22Rv1 (cell line): ENCODE results near the gene GNG7.

Source experiments
- ZFX ChIP-seq: fragments of 450-650 bp; IDR thresholded peaks from 2 replicates; pipeline ENCODE4 v1.6.1; 2017; ENCODE audit warnings: antibody characterized with exemption, borderline replicate concordance
- TF ChIP-seq, protein P1 (sequence below): fragments of 450-650 bp; IDR thresholded peaks from 2 replicates; pipeline ENCODE4 v1.5.1; 2017; ENCODE audit warnings: mild to moderate bottlenecking

DNA sequence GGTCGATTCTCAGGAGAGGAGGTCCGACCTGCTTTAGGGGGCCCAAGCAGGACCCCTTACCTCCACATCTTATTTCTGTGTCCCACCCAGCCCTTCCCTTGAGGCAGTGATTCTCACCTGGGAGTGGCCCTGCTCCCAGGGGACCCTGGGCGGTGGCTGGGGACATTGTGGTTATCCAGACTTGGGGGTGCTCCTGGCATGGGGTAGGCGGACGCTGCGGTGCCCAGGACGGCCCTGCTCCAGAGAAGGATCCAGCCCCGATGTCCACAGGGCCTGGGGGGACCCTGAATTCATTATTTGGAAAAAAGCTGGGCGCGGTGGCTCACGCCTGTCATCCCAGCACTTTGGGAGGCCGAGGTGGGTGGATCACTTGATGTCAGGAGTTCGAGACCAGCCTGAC, 142.1 kb downstream of the GNG7 start:
- TF ChIP-seq, protein P1, sequence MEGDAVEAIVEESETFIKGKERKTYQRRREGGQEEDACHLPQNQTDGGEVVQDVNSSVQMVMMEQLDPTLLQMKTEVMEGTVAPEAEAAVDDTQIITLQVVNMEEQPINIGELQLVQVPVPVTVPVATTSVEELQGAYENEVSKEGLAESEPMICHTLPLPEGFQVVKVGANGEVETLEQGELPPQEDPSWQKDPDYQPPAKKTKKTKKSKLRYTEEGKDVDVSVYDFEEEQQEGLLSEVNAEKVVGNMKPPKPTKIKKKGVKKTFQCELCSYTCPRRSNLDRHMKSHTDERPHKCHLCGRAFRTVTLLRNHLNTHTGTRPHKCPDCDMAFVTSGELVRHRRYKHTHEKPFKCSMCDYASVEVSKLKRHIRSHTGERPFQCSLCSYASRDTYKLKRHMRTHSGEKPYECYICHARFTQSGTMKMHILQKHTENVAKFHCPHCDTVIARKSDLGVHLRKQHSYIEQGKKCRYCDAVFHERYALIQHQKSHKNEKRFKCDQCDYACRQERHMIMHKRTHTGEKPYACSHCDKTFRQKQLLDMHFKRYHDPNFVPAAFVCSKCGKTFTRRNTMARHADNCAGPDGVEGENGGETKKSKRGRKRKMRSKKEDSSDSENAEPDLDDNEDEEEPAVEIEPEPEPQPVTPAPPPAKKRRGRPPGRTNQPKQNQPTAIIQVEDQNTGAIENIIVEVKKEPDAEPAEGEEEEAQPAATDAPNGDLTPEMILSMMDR, result no peak
- TF ChIP-seq ZFX, result no peak
